Left colon (tissue), 2 donors: ENCODE results near the gene MICA. TPM values are rescaled to one million over a fixed set of nuclear protein-coding genes. Genes with fewer than 3 reads are reported as not detected.
A peak's percentile ranks its signal among the peaks of the same experiment; 100 is the strongest.
"Not testable (repeated sequence)": the region's sequence is repeated elsewhere in the genome, so short reads cannot be mapped to it uniquely, and the experiment has no call there.

Source experiments
- ATAC-seq: fragments of 200-7000 bp; cut with Tn5 transposase; one replicate; pipeline ENCODE4 v1.9.1; 2020; ENCODE audit warnings: mild to moderate bottlenecking, moderate library complexity
- DNase-seq, 2 donors: peaks; one replicate each; pipeline ENCODE4 v3.0.0-alpha.2; 2020
- intact Hi-C, 2 donors: fragments of 100-400 bp; cut with DNase I in 1 of 2; cut with micrococcal nuclease in 1 of 2; formaldehyde crosslinking; loops; one replicate each; pipeline versions ENCODE4 v1.11.2 to v1.14.0; 2022; cut with DNase I, micrococcal nuclease
- long read RNA-seq: library from polyadenylated mRNA; unstranded; transcript quantifications from one replicate; pipeline ENCODE4 v2.0.0, GENCODE V29; 2021
- total RNA-seq, 2 donors: library from RNA; stranded (reverse); fragmentation: NEBNext Ultra II Directional; extraction: Animal tissue kit (Norgen Biotek cat#: 25700); gene quantifications; one replicate each; pipeline ENCODE4 v1.2.1, GENCODE V29; 2021
- donor health status: DM: no; HTN: no; CAD: no.
- donor health status: DM: yes; HTN: yes; CAD: no.

The MICA gene
- total RNA-seq, result 10 to 100 TPM; 18.5 to 23.7 TPM
- long read RNA-seq, partial matches to known transcripts, result 0 of 7 reads
- long read RNA-seq, other reads (novel, unspliced or antisense), result 4 of 7 reads

DNA sequence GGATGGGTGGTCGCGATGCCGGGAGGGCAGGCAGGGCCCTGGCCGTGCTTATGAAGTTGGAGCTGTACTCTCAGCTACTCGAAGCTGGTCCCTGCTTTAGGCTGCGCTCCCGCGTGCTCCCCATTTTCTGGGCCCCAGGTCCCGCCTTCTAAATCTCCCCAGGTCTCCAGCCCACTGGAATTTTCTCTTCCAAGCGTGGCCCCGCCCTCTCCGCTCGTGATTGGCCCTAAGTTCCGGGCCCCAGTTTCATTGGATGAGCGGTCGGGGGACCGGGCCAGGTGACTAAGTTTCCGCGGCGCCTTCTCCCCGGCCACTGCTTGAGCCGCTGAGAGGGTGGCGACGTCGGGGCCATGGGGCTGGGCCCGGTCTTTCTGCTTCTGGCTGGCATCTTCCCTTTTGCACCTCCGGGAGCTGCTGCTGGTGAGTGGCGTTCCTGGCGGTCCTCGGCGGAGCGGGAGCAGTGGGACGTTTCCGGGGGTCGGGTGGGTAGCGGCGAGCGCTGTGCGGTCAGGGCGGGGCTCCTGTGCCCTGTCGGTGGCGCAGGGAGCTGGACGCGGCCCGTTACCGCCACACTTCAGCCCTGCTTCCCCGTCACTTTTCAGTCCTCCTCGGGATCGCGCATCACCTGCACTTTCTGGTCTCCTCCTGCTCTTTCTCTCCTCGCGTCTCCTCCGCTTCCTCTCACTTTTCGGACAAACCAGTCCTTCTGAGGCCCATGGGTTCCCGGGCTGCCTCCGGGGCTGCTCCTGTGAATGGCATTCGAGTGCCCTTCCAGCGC, at the start of gene MICA:
Gene MICA, plus strand, starts transcription at position 313 of the 778 bp plus-strand sequence. Its CDS starts 38 bp downstream, at position 351.
- DNase-seq, result peak; percentile 94
- ATAC-seq, result peak; percentile 69
- intact Hi-C loops, result no loop called here

DNA sequence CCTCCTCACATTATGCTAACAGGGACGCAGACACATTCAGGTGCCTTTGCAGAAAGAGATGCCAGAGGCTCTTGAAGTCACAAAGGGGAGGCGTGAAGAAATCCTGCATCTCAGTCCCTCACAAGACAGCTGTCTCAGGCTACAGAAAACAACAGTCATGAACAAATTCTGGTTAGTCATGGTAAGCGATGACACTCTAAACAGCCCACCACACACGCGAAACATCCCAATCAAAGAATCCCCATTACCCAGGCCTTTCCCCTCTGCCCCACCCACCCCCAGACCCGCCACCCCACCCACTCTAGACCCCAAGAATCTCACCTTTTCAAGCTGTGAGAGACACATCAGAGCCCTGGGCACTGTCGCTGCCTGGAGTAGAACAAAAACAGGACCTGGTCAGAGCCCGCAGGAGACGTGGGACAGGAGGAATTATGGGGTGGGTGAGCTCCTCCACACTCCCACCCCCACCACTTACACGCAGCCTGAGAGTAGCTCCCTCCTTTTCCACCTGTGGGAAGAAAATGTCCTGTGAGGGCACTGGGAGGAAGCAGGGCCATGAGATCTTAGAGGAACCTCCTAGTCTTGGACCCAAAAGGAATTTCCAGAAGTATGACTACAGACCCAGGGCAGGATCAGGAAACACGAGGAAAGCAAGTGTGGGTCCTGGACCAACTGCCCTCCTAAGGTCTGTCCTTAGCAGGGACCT, 49.1 kb upstream of the MICA start:
- intact Hi-C loops, result loop anchor here in 1 of 2 donors (10.0 kb wide), 1 partner anchor 80 kb away; the partner anchor contains the start of gene HLA-C
- ATAC-seq (no peak), DNase-seq (no peak)

DNA sequence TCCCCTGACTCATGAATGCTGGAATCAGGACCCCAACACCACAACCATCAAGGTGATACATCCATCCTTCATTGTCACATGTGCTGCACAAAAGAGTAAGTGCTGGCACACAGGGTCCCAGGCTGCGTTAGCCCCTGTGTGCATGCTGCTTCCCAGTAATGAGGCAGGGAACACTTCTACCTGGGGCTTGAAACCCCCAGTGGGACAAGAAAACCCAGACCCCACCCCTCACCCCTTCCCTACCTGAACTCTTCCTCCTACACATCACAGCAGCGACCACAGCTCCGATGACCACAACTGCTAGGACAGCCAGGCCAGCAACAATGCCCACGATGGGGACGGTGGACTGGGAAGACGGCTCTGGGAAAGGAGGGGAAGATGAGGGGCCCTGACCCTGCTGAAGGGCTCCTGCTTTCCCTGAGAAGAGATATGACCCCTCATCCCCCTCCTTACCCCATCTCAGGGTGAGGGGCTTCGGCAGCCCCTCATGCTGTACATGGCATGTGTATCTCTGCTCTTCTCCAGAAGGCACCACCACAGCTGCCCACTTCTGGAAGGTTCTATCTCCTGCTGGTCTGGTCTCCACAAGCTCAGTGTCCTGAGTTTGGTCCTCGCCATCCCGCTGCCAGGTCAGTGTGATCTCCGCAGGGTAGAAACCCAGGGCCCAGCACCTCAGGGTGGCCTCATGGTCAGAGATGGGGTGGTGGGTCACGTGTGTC, 48.4 kb upstream of the MICA start:
- intact Hi-C loops, result loop anchor here in 1 of 2 donors (10.0 kb wide), 1 partner anchor 80 kb away; the partner anchor contains the start of gene HLA-C
- ATAC-seq, result no peak
- no peak for DNase-seq

DNA sequence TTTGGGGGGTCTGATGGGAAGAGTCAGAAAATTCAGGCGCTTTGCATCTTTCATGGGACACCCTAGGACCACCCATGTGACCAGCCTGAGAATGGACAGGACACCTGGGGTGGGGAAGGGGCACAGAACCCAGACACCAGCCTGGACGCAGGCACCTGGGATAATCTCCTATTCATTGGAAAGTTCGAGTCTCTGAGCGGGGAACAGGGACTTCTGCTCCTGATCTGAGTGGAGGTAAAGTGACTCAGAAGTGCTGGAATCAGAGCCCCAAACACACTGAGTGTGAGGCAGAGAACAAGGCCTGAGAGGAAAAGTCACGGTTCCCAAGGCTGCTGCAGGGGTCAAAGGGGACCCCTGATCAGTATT, 47.8 kb upstream of the MICA start:
- ATAC-seq (no peak), DNase-seq (no peak)
- intact Hi-C loops, result loop anchor here in 1 of 2 donors (10.0 kb wide), 1 partner anchor 81 kb away; the partner anchor contains the start of gene HLA-C

DNA sequence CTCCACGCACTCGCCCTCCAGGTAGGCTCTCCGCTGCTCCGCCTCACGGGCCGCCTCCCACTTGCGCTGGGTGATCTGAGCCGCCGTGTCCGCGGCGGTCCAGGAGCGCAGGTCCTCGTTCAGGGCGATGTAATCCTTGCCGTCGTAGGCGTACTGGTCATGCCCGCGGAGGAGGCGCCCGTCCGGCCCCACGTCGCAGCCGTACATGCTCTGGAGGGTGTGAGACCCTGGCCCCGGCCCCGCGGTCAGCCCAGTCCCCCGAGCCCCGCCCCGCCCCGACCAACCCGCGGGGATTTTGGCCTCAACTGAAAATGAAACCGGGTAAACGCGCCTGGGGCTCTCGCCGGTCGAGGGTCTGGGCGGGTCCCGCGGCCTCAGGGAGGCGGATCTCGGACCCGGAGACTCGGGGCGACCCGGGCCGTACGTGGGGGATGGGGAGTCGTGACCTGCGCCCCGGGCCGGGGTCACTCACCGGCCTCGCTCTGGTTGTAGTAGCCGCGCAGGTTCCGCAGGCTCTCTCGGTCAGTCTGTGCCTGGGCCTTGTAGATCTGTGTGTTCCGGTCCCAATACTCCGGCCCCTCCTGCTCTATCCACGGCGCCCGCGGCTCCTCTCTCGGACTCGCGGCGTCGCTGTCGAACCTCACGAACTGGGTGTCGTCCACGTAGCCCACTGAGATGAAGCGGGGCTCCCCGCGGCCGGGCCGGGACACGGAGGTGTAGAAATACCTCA, 47.0 kb upstream of the MICA start:
- intact Hi-C loops, result loop anchor here in 1 of 2 donors (10.0 kb wide), 1 partner anchor 82 kb away; the partner anchor contains the start of gene HLA-C
- peak; percentile 50 to 71 for DNase-seq
- peak; percentile 60 for ATAC-seq

DNA sequence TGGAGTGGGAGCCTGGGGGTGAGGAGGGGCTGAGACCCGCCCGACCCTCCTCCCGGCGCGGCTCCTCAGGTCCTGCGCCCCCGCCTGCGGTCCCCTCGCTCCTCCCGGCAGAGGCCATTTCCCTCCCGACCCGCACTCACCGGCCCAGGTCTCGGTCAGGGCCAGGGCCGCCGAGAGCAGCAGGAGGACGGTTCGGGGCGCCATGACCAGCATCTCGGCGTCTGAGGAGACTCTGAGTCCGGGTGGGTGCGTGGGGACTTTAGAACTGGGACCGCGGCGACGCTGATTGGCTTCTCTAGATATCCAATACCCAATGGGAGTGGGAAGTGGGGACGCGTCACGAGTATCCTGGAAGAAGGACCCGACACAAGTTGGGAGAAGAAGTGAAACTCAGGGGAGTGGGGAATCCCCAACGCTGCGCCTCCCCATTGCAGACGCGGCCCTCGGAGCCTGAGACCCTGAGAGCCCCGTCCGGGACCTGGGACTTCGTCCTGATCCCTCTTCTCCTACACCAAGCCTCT, 46.4 kb upstream of the MICA start, which contains the start of gene HLA-B:
Gene HLA-B, minus strand, starts transcription at position 234 of the 521 bp plus-strand sequence. Its CDS starts 21 bp downstream, at position 213.
- ATAC-seq (peak; percentile 93), DNase-seq (peak; percentile 94 to 98)
- intact Hi-C loops, result loop anchor here in 1 of 2 donors (10.0 kb wide), 1 partner anchor 82 kb away; the partner anchor contains the start of gene HLA-C

DNA sequence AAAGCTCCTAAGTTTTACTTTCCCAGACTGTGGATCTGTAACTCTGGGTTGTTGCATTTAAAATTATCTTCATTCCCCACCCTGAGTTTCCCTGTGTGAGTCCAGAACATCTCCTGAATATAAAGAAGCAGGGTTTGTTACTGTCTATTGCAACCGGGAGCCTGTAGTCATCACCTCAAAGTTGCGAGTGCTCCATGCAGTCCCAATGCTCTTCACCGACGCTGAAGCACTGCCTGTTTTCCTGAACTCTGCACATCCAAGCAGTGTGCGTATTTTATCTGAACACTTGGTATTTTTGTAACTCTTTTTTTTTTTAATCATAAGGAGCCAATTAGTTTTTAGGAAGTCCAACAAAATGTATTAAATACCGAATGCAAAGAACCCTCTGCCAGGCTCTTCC, 45.5 kb upstream of the MICA start:
- ATAC-seq (no peak), DNase-seq (no peak)
- intact Hi-C loops, result loop anchor here in 1 of 2 donors (10.0 kb wide), 1 partner anchor 83 kb away; the partner anchor contains the start of gene HLA-C

DNA sequence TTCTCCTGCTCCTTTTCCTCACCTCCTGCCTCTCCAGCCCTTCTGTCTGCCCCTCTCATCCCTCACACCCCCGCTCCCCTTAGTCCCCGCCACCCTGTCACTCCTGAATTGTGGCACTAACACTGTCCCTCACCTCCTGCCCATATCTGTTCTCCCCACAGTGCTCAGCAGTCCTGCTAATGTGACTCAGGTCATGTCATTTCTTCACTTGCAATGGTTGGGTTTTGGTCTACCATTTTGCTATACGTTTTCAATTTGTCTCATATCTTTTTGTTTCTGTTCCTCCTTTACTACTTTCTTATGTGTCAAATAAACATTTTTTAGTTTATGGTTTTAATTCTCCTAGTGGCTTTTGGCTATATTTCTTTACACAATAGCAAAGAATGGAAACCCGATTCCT, 45.1 kb upstream of the MICA start:
- DNase-seq, result no peak
- no peak for ATAC-seq
- intact Hi-C loops, result loop anchor here in 1 of 2 donors (10.0 kb wide), 1 partner anchor 84 kb away; the partner anchor contains the start of gene HLA-C

DNA sequence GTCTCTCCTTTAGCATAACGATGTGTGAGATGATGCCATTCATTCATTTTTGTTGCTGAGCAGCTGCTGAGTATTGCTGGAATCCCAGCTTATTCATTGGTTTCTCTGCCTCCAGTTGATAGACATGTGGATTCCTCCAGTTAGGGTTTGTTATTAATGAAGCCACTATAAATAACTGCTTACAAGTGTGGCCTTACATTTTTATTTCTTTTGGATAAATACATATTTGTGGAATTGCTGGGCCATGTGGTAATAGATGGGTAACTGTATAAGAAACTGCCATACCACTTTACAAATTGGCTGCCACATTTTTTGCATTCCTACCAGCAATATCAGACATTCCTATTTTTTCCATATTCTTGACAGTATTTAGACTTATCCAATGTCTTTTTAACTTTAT, 43.8 kb upstream of the MICA start:
- ATAC-seq, result no peak
- intact Hi-C loops, result loop anchor here in 1 of 2 donors (10.0 kb wide), 1 partner anchor 85 kb away; the partner anchor contains the start of gene HLA-C
- DNase-seq, result no peak

DNA sequence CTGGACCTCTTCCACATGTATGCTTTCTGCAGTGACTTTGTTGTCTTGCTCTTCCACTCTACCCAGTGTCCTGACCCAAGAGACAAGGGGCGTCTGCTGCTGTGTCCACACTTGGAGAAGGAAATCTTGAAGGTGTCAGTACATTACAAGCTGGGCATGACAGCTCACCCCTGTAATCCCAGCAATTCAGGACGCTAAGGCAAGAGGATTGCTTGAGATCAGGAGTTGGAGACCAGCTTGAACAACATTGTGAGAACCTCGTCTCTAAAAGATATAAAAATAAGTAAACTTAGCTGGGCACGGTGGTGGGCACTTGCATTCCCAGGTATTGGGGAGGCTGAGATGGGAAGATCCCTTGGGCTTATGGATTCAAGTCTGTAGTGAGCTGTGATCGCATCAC, 40.6 kb upstream of the MICA start:
- intact Hi-C loops, result no loop called here

DNA sequence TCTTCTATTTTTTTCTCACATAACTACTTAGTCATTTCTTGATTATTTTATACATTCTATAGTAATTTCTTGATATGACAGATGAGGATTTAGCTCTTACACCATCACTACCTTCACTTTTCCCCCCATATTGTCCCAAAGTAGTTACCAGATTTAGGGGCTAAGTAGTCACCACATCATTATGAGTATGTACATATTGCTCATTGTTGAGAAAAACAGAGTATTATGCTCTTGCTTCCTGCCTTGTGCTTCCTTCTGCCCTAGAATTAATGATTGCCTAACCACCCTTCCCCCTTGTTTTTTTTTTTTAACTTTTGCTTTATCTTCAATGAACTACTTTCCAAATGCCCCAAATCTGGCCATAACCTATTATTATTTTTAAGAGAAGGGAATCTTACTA, 39.6 kb upstream of the MICA start:
- intact Hi-C loops, result no loop called here
- ATAC-seq, result no peak
- DNase-seq, result no peak

More for the DNA sequence above, 40.6 kb upstream of the MICA start:
- DNase-seq (no peak), ATAC-seq (no peak)

DNA sequence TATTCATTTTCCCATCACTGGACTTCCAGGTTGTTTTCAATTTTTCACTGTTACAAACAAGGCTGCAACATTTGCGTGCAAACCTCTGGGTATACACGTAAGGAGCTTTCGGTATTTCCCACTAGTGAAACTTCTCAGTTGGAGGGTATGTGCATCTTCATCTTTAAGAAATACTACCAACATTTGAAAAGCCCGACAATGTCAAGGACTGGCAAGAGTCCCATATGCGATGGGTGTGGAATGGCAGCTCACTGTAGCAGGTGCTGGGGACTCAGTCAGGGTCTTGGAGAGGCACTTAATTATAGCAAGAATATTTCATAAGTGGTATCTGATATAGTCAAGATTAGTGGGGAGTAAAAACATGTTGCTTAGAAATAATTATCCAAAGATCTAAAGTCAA, 37.5 kb upstream of the MICA start:
- no peak for ATAC-seq
- intact Hi-C loops, result loop anchor here (5.0 kb wide), 2 partner anchors 169 to 229 kb away; partner anchors contain the start of gene PSORS1C2 (in 1 of the 2)
- DNase-seq, result no peak

DNA sequence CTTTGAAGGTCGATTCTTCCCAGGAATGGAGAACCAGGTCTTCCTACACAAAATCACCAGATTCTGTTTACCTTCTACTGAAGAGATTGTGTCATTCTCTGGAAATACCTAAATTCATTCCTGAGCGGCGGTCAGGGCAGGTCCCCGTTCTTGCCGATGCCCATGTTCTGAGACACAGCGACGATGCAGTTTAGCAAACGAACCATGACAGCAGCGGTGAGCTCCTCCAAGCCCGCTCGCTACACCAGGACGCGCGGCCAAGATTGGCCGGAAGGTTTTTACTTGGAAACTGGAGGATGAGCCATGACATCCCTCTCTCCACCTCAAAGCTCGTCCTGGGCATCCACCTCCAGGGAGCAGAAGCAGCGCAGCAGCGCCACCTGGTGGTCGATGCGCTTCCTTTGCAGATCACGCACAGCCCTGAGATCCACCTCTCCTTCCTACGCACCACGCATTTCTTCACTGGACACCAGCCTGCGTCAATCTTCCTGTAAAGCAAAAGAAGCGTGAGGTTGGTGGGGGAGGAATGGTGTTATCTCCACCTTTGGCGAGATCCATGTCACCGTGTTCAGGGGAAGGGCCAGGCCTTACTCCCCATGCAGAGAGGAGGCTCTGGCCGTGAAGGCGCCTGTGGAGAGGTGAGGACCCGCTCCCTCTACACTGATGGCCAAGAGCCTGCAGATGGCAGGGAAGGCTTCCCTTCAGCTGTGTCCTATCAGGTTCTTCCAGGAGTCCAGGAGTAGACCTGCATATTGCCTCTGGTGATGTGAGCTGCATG, 36.5 kb upstream of the MICA start:
- intact Hi-C loops, result loop anchor here (5.0 kb wide), 2 partner anchors 170 to 230 kb away; partner anchors contain the start of gene PSORS1C2 (in 1 of the 2)
- peak; percentile 99 for ATAC-seq
- DNase-seq, result peak; percentile 82 to 94

DNA sequence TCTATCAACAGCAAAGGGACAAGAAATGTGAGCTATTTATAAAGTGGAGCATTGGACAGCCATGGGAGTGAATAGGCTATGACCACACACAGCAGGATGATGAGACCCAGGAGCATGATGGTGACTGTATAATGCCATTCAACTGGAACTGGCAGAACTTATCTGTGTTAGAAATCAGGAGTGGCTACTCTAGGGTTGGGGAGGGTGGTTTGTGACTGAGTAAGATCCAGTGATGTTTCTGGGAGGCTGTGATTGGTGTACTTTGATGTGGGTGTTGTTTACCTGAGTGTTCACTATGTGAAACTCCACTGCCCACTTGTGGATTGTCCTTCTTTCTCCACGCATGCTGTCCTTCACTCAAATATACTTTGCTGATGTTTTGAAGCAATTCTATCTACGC, 34.9 kb upstream of the MICA start:
- DNase-seq (no peak), ATAC-seq (no peak)
- intact Hi-C loops, result loop anchor here (5.0 kb wide), 2 partner anchors 171 to 231 kb away; partner anchors contain the start of gene PSORS1C2 (in 1 of the 2)

DNA sequence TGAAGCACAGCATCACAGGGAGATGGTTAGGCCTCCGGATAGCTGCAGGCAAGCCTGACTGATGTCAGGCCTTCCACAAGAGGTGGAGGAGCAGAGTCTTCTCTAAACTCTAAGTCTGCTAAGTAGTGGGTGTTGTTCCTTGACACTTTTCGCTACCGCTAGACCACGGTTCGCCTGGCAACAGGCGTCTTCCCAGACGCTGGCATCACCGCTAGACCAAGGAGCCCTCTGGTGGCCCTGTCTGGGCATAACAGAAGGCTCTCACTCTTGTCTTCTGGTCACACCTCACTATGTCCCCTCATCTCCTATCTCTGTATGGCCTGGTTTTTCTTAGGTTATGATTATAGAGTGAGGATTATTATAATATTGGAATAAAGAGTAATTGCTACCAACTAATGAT, 29.3 kb upstream of the MICA start:
- ATAC-seq, intact Hi-C loops: not testable (repeated sequence)
- DNase-seq, result peak in 1 of 2 donors; percentile 69

DNA sequence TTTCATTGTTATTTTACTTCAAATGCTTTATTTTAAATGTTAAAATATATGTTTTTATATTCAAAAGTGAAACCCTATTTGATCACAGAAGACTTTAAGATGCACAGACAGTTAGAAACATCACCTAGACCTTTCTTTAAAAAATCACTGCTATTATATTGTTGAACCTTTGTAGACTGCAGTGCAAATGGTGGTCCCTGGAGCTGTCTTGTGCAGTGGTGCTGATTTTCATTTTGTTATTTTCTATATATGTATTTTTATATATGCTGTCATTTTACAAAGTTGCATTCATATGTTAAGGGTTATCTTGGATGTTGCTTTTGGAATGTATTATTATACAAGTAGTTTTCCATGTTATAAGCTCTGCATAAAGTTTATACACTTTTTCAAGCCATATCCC, 27.7 kb upstream of the MICA start:
- DNase-seq (no peak), ATAC-seq (no peak)
- intact Hi-C loops, result no loop called here

DNA sequence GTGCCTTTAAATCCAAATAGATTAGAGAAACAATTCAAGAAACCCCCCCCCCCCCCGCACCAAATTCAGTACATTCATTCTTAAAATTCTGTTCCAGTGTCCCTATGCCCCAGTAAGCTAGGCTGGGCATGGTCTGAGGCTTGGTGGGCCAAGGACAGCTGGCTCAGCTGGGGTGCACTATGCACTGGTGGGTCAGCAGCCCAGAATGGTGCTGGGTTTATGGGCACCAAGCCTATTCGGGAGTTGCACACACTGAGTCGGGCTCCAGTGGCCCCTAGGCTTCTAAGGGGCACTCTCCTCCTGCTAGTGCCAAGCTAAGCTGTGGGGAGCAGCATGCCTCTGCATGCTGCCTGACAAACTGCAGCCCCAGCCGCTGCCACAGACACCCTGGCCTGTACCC, 26.4 kb upstream of the MICA start:
- DNase-seq (no peak), ATAC-seq (no peak)
- intact Hi-C loops, result no loop called here
